Measurements from ENCODE around the gene AMH. TPM values are rescaled to one million over a fixed set of nuclear protein-coding genes. Genes with fewer than 3 reads are reported as not detected.

AMH gene
- total and polyA plus RNA-seq, 7 experiments from 2014 or later: 0.37 to 12.9 (median 4.6) TPM; not detected in 2

DNA sequence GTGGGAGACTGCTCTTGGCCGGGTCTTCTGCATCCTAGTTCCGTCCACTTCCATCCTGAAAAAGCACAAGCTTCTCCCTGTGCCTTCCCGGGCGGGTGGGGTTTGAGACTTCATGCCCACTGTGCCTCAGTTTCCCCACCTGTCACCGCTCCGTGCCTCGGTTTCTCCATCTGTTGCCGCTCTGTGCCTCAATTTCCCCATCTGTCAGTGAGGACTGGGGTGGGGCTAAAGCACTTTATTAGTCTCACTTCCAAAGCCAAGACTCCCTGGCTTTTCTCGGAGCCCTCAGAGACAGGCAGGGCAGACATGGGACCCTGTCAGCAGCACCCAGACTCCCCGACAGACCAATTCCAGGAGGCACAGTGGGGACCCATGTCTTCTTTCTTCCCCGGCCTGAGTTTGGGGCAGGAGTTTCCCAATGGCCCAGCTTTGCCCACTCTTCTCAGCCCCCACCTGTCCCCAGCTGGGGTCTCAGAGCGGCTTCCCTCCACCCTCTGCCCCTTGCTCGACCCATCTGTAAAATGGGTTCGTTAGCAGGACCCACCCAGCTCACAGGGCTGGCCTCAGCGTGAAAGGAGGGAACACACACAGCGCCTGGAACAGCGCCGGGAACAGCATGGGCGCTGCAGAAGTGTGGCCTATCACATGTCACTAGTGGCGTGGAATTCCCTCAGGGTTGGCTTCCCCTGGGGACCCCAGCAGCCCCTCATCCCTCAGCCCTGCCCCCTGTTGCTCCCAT, 37.4 kb downstream of the AMH start:
- intact Hi-C loops (cut with micrococcal nuclease): no loop called here
- H3K4me3 Mint-ChIP-seq: no peak overlapping the region

DNA sequence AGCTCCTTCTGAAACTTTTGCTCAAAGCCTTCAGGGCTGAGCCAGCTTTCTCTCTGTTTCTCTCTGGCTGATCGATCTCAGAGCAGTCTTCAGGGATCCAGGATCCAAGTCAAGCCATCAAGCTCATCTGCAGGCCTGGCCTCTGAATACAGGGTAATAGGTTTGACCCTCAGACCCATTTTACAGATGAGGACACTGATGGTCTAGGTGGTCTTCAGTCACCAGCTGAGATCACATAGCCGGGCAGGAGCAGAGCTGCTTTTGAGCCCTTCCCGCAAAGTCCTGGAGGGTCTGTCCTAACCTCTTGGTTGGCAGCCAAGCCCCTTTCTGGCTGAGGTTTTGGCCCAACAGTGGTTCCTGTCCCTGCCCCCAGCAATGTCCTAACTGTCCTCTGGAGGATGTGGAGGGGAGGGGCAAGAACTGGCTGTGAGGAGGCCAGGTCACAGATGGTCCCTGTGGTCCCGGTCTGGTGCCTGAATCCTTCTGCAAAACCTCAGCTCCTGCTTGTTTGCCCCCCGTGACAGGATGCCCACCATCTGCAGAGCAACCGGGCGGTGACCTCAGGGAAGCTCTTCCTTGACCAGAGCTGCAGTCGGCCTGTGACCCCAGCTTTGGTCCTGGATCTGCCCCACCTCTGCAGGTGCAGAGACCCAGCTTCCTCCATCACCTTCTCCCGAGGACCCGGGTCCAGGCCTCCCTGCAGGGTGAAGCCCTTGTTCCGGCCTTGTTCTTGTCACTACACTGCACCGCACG, 38.6 kb downstream of the AMH start:
- POLR2A ChIA-PET: interaction anchor here (0.5 to 2.7 kb wide), 6 partner anchors 11 to 93 kb away, joined by 3 to 17 read pairs (median 4); no protein-coding TSS in a partner anchor
- CTCF ChIA-PET: interaction anchor here (1.4 to 3.1 kb wide), 2 partner anchors 14 to 15 kb away, joined by 5 to 15 read pairs; no protein-coding TSS in a partner anchor
- Mint-ChIP-seq H3K27ac (peak overlapping the region in 7 of 9 donors; percentile 14 to 96 (median 46)), H3K27me3 (no peaks in the 10 kb centered on the region), H3K4me1 (peaks cover 18 to 34% (median 24%) of the 10 kb centered on the region in 7 donors), H3K36me3 (peaks cover 0 to 14% (median 0%) of the 10 kb centered on the region in 5 donors), H3K9me3 (peaks cover 0 to 2% (median 0%) of the 10 kb centered on the region in 11 donors), H3K4me3 (peak overlapping the region in 3 of 10 donors; percentile 25 to 89 (median 87))
- DNase-seq: no peak
- Histone ChIP-seq H3K9me3 (ENCODE audit: control insufficient read depth in 2 of 3, low read length in 3 of 3) (no peaks in the 10 kb centered on the region), H3K36me3 (ENCODE audit: control insufficient read depth in 2 of 3, insufficient read depth in 3 of 3, low read length in 3 of 3) (no peaks in the 10 kb centered on the region), H3K27ac (ENCODE audit: low read depth, low read length) (no peak overlapping the region), H3K4me3 (ENCODE audit: low read length) (no peak overlapping the region), H3K27me3 (ENCODE audit: control insufficient read depth in 2 of 2, insufficient read depth in 2 of 2, low read length in 2 of 2) (no peaks in the 10 kb centered on the region), H3K4me1 (ENCODE audit: control insufficient read depth in 2 of 2, insufficient read depth in 2 of 2, low read length in 2 of 2) (peaks cover 15 to 19% of the 10 kb centered on the region in 2 donors)
- ATAC-seq: no peak
- intact Hi-C loops (cut with micrococcal nuclease): loop anchor here (2.0 kb wide), 2 partner anchors 13 to 41 kb away; partner anchors contain the start of genes LSM7 (in 1 of the 2) and SPPL2B (in 1 of the 2)

More for the DNA sequence above, 37.4 kb downstream of the AMH start:
- H3K27ac ChIP-seq (ENCODE audit: low read depth, low read length): no peak overlapping the region
- Mint-ChIP-seq H3K36me3 (peaks cover 0 to 11% (median 0%) of the 10 kb centered on the region in 5 donors), H3K4me1 (peaks cover 19 to 39% (median 29%) of the 10 kb centered on the region in 7 donors), H3K9me3 (peaks cover 0 to 2% (median 0%) of the 10 kb centered on the region in 11 donors), H3K27ac (peak overlapping the region in 2 of 9 donors; percentile 65 to 72), H3K27me3 (peaks cover 0 to 2% (median 0%) of the 10 kb centered on the region in 5 donors)
- no peak overlapping the region for H3K4me3 ChIP-seq (ENCODE audit: low read length)
- ChIA-PET CTCF (interaction anchor here (0.6 to 3.1 kb wide), 2 partner anchors 12 to 754 kb away, joined by 3 to 15 read pairs; no protein-coding TSS in a partner anchor), POLR2A (interaction anchor here (0.7 to 2.7 kb wide), 6 partner anchors 12 to 47 kb away, joined by 3 to 17 read pairs (median 4); no protein-coding TSS in a partner anchor)
- H3K4me1 ChIP-seq (ENCODE audit: control insufficient read depth in 2 of 2, insufficient read depth in 2 of 2, low read length in 2 of 2): peaks cover 22 to 30% of the 10 kb centered on the region in 2 donors
- ATAC-seq (no peak), DNase-seq (no peak)
- H3K36me3 ChIP-seq (ENCODE audit: control insufficient read depth in 2 of 3, insufficient read depth in 3 of 3, low read length in 3 of 3): no peaks in the 10 kb centered on the region
- H3K9me3 ChIP-seq (ENCODE audit: control insufficient read depth in 2 of 3, low read length in 3 of 3): no peaks in the 10 kb centered on the region
- no peaks in the 10 kb centered on the region for H3K27me3 ChIP-seq (ENCODE audit: control insufficient read depth in 2 of 2, insufficient read depth in 2 of 2, low read length in 2 of 2)

DNA sequence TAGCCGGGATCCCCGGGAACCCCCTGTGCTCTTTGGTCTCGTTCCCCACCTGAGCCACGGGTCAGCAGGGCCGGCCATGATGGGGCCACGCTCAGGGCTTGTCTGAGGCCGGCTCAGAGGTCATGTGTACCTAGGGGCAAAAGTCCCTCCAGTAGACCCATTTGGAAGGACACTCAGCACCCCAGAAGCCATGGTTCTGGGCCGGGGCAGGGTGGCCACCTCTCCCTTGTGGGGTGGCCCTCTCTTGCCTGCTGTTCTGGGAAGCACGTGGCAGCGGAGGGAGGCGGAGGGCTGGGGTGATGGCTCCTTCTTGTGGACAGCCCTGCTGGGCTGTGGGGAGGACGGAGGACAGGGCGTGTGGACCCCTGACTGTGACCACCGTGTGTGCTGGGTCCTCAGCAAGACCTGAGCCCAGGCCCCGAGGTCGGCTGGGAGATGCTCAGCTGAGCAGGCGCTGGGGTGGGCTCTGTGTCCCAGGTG, 39.3 kb downstream of the AMH start:
- peaks cover 15 to 19% of the 10 kb centered on the region in 2 donors for H3K4me1 ChIP-seq (ENCODE audit: control insufficient read depth in 2 of 2, insufficient read depth in 2 of 2, low read length in 2 of 2)
- DNase-seq: no peak
- ChIA-PET CTCF (interaction anchor here (0.7 to 3.1 kb wide), 6 partner anchors 9 to 45 kb away, joined by 3 to 15 read pairs (median 5); no protein-coding TSS in a partner anchor), POLR2A (interaction anchor here (0.7 to 2.7 kb wide), 13 partner anchors 10 to 695 kb away, joined by 3 to 18 read pairs (median 6); no protein-coding TSS in a partner anchor)
- H3K36me3 ChIP-seq (ENCODE audit: control insufficient read depth in 2 of 3, insufficient read depth in 3 of 3, low read length in 3 of 3): no peaks in the 10 kb centered on the region
- intact Hi-C loops (cut with micrococcal nuclease): loop anchor here (2.0 kb wide), 2 partner anchors 14 to 40 kb away; partner anchors contain the start of genes LSM7 (in 1 of the 2) and SPPL2B (in 1 of the 2)
- H3K4me1 Mint-ChIP-seq: peaks cover 18 to 33% (median 22%) of the 10 kb centered on the region in 7 donors
- no peak for ATAC-seq
- H3K9me3 ChIP-seq (ENCODE audit: control insufficient read depth in 2 of 3, low read length in 3 of 3): no peaks in the 10 kb centered on the region
- H3K27ac Mint-ChIP-seq: peak overlapping the region; percentile 65 to 98 (median 91)
- no peak overlapping the region for H3K27ac ChIP-seq (ENCODE audit: low read depth, low read length)
- no peak overlapping the region for H3K4me3 ChIP-seq (ENCODE audit: low read length)
- H3K4me3 Mint-ChIP-seq: peak overlapping the region in 9 of 10 donors; percentile 69 to 96 (median 90)
- H3K27me3 Mint-ChIP-seq: no peaks in the 10 kb centered on the region
- peaks cover 0 to 17% (median 0%) of the 10 kb centered on the region in 5 donors for H3K36me3 Mint-ChIP-seq
- H3K27me3 ChIP-seq (ENCODE audit: control insufficient read depth in 2 of 2, insufficient read depth in 2 of 2, low read length in 2 of 2): no peaks in the 10 kb centered on the region
- peaks cover 0 to 2% (median 0%) of the 10 kb centered on the region in 11 donors for H3K9me3 Mint-ChIP-seq

DNA sequence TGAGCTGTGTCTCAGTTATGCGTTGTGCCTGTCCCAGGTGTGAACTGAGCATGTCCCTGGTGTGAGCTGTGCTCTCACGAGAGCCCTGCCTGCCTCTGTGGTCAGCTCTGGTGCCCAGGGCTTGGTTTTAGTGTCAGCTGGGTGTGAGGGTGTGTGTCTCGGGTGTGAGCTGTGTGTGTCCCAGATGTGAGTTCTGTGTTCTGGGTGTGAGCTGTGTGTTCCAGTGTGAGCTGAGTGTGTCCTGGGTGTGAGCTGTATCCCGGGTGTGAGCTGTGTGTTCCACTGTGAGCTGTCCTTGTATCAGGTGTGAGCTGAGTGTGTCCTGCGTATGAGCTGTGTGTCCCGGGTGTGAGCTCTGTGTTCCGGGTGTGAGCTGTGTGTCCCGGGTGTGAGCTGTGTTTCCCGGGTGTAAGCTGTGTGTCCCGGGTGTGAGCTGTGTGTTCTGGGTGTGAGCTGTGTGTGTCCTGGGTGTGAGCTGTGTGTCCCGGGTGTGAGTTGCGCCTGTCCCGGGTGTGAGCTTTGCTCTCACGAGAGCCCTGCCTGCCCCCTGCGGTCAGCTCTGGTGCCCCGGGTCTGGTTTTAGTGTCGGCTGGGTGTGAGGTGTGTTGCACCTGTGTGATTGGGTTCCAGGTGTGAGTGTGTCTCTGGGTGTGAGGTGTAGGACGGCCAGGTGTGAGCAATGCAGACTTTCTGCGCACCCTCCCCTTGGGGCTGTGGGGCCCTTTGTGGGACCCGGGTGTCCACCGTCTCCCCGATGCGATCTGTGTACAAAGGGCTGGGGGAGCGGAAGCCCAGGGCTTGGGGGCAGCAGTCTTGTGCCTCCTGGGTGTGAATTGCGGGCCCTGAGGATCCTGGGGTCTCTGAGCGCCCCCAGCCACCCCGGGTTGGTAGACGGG, 39.9 kb downstream of the AMH start:
- H3K27me3 ChIP-seq (ENCODE audit: control insufficient read depth in 2 of 2, insufficient read depth in 2 of 2, low read length in 2 of 2): no peaks in the 10 kb centered on the region
- no peaks in the 10 kb centered on the region for H3K27me3 Mint-ChIP-seq
- peaks cover 21 to 40% (median 28%) of the 10 kb centered on the region in 7 donors for H3K4me1 Mint-ChIP-seq
- H3K36me3 Mint-ChIP-seq: peaks cover 0 to 20% (median 3%) of the 10 kb centered on the region in 5 donors
- peaks cover 15 to 19% of the 10 kb centered on the region in 2 donors for H3K4me1 ChIP-seq (ENCODE audit: control insufficient read depth in 2 of 2, insufficient read depth in 2 of 2, low read length in 2 of 2)
- POLR2A ChIA-PET: interaction anchor here (0.6 to 2.7 kb wide), 15 partner anchors 10 to 696 kb away, joined by 3 to 18 read pairs (median 6); partner anchors contain the start of gene LMNB2
- H3K9me3 ChIP-seq (ENCODE audit: control insufficient read depth in 2 of 3, low read length in 3 of 3): no peaks in the 10 kb centered on the region
- CTCF ChIA-PET: interaction anchor here (0.6 to 3.1 kb wide), 10 partner anchors 8 to 161 kb away, joined by 3 to 15 read pairs (median 4); no protein-coding TSS in a partner anchor
- intact Hi-C loops (cut with micrococcal nuclease): loop anchor here (1.0 to 2.0 kb wide), 3 partner anchors 14 to 40 kb away; partner anchors contain the start of genes LSM7 (in 1 of the 2) and SPPL2B (in 1 of the 2)
- peak overlapping the region; percentile 74 for H3K4me3 ChIP-seq (ENCODE audit: low read length)
- ATAC-seq (peak; percentile 28), DNase-seq (peak in 1 of 9 donors; percentile 21)
- peak overlapping the region; percentile 59 for H3K27ac ChIP-seq (ENCODE audit: low read depth, low read length)
- H3K4me3 Mint-ChIP-seq: peak overlapping the region; percentile 87 to 96 (median 91)
- peaks cover 0 to 2% (median 0%) of the 10 kb centered on the region in 3 experiments for H3K36me3 ChIP-seq (ENCODE audit: control insufficient read depth in 2 of 3, insufficient read depth in 3 of 3, low read length in 3 of 3)
- H3K27ac Mint-ChIP-seq: peak overlapping the region; percentile 87 to 98 (median 92)
- H3K9me3 Mint-ChIP-seq: peaks cover 0 to 2% (median 0%) of the 10 kb centered on the region in 11 donors

DNA sequence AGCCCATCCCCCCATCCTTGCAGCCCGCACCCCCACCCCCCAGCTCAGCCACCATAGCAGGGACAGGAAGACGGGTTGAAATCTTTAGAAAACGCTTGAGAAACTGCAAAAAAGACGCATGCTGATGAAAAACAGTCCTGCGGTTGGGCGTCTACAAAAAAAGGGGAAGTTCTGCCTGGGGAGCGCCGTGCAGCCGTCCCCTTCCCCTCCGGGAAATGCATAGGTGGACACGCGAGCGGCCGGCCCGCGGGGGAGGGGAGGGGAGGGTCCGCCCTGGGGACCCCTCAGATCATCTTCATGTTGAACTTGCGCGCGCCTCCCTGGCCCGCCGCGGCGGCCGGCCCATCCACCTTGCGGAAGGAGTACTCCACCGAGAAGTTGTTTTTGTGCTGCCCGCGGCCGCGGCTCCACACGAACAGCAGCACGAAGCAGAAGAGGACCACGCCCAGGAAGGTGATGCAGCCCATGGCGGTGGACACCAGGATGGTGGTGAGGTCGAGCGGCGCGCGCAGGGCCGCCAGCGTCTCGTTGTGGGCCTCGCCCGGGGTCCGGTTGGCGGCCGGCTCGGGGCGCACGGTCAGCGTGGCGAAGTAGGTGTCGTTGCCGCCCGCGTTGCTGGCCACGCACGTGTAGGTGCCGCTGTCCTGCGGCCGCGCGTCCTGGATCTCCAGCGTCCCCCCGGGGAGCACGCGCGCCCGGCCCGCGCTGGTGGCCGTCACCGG, 40.8 kb downstream of the AMH start:
- peaks cover 0 to 2% (median 0%) of the 10 kb centered on the region in 11 donors for H3K9me3 Mint-ChIP-seq
- intact Hi-C loops (cut with micrococcal nuclease): loop anchor here (1.0 to 2.0 kb wide), 4 partner anchors 15 to 54 kb away; partner anchors contain the start of genes LSM7 (in 1 of the 2), PLEKHJ1 (in 1 of the 2), SF3A2 (in 1 of the 2) and SPPL2B (in 1 of the 2)
- peaks cover 22 to 42% (median 31%) of the 10 kb centered on the region in 7 donors for H3K4me1 Mint-ChIP-seq
- Histone ChIP-seq H3K4me3 (ENCODE audit: low read length) (peak overlapping the region; percentile 74), H3K36me3 (ENCODE audit: control insufficient read depth in 2 of 3, insufficient read depth in 3 of 3, low read length in 3 of 3) (peaks cover 0 to 3% (median 0%) of the 10 kb centered on the region in 3 experiments), H3K27me3 (ENCODE audit: control insufficient read depth in 2 of 2, insufficient read depth in 2 of 2, low read length in 2 of 2) (no peaks in the 10 kb centered on the region), H3K9me3 (ENCODE audit: control insufficient read depth in 2 of 3, low read length in 3 of 3) (no peaks in the 10 kb centered on the region), H3K4me1 (ENCODE audit: control insufficient read depth in 2 of 2, insufficient read depth in 2 of 2, low read length in 2 of 2) (peaks cover 15 to 19% of the 10 kb centered on the region in 2 donors), H3K27ac (ENCODE audit: low read depth, low read length) (peak overlapping the region; percentile 59)
- ChIA-PET POLR2A (interaction anchor here (0.7 to 2.7 kb wide), 16 partner anchors 9 to 328 kb away, joined by 3 to 18 read pairs (median 6); no protein-coding TSS in a partner anchor), CTCF (interaction anchor here (0.6 to 3.1 kb wide), 5 partner anchors 16 to 162 kb away, joined by 3 to 15 read pairs (median 3); no protein-coding TSS in a partner anchor)
- ATAC-seq: peak; percentile 77
- peak overlapping the region; percentile 88 to 98 (median 92) for H3K27ac Mint-ChIP-seq
- peaks cover under 1 to 21% (median 4%) of the 10 kb centered on the region in 5 donors for H3K36me3 Mint-ChIP-seq
- DNase-seq: peak; percentile 54 to 77 (median 66)
- peak overlapping the region; percentile 87 to 96 (median 91) for H3K4me3 Mint-ChIP-seq
- H3K27me3 Mint-ChIP-seq: no peaks in the 10 kb centered on the region
